ENCODE data around the gene LNX2.
A peak's percentile ranks its signal among the peaks of the same experiment; 100 is the strongest.

Gene LNX2

GRCh38 chr13:27605610-27606200 is 14.6 kb downstream of the LNX2 start:
- no peak overlapping the region for H3K4me3 ChIP-seq (ENCODE audit: control insufficient read depth, low read depth, low read length)
- no peak for DNase-seq (ENCODE audit: low read depth)
- TF ChIP-seq CTCF (IDR thresholded peaks at IDR 0.05; ENCODE audit: control insufficient read depth, insufficient read depth, low read depth, low read length, missing control alignments): no peak

GRCh38 chr13:27605099-27605498 is 15.2 kb downstream of the LNX2 start:
- no peak overlapping the region for H3K4me3 ChIP-seq (ENCODE audit: control insufficient read depth, low read depth, low read length)
- TF ChIP-seq CTCF (IDR thresholded peaks at IDR 0.05; ENCODE audit: control insufficient read depth, insufficient read depth, low read depth, low read length, missing control alignments): no peak
- DNase-seq (ENCODE audit: low read depth): no peak

- no peak for DNase-seq (ENCODE audit: low read depth)
- no peak overlapping the region for H3K4me3 ChIP-seq (ENCODE audit: control insufficient read depth, low read depth, low read length)
- no peak for TF ChIP-seq CTCF (IDR thresholded peaks at IDR 0.05; ENCODE audit: control insufficient read depth, insufficient read depth, low read depth, low read length, missing control alignments)
Measured at GRCh38 chr13:27601803-27602202, 18.5 kb downstream of the LNX2 start.

GRCh38 chr13:27601208-27601607 is 19.1 kb downstream of the LNX2 start:
- no peak for TF ChIP-seq CTCF (IDR thresholded peaks at IDR 0.05; ENCODE audit: control insufficient read depth, insufficient read depth, low read depth, low read length, missing control alignments)
- no peak for DNase-seq (ENCODE audit: low read depth)
- no peak overlapping the region for H3K4me3 ChIP-seq (ENCODE audit: control insufficient read depth, low read depth, low read length)

GRCh38 chr13:27600711-27601110 is 19.6 kb downstream of the LNX2 start:
- no peak for DNase-seq (ENCODE audit: low read depth)
- H3K4me3 ChIP-seq (ENCODE audit: control insufficient read depth, low read depth, low read length): no peak overlapping the region
- TF ChIP-seq CTCF (IDR thresholded peaks at IDR 0.05; ENCODE audit: control insufficient read depth, insufficient read depth, low read depth, low read length, missing control alignments): no peak

GRCh38 chr13:27599845-27600553 is 20.3 kb downstream of the LNX2 start:
- TF ChIP-seq CTCF (IDR thresholded peaks at IDR 0.05; ENCODE audit: control insufficient read depth, insufficient read depth, low read depth, low read length, missing control alignments): no peak
- H3K4me3 ChIP-seq (ENCODE audit: control insufficient read depth, low read depth, low read length): no peak overlapping the region
- DNase-seq (ENCODE audit: low read depth): peak; percentile 61

All from AG09309 (cell line).